HG03045 (cell line): ENCODE measurements around the gene BCL6B.
"Not testable (repeated sequence)": the region's sequence is repeated elsewhere in the genome, so short reads cannot be mapped to it uniquely, and the experiment has no call there.

Source experiments
- ATAC-seq: cut with Tn5 transposase; IDR thresholded peaks from one replicate; pipeline ENCODE4 v1.9.1; 2021; ENCODE audit warnings: mild to moderate bottlenecking, moderate library complexity; ENCODE audit not compliant: unreplicated experiment

BCL6B gene, protein sequence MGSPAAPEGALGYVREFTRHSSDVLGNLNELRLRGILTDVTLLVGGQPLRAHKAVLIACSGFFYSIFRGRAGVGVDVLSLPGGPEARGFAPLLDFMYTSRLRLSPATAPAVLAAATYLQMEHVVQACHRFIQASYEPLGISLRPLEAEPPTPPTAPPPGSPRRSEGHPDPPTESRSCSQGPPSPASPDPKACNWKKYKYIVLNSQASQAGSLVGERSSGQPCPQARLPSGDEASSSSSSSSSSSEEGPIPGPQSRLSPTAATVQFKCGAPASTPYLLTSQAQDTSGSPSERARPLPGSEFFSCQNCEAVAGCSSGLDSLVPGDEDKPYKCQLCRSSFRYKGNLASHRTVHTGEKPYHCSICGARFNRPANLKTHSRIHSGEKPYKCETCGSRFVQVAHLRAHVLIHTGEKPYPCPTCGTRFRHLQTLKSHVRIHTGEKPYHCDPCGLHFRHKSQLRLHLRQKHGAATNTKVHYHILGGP

DNA sequence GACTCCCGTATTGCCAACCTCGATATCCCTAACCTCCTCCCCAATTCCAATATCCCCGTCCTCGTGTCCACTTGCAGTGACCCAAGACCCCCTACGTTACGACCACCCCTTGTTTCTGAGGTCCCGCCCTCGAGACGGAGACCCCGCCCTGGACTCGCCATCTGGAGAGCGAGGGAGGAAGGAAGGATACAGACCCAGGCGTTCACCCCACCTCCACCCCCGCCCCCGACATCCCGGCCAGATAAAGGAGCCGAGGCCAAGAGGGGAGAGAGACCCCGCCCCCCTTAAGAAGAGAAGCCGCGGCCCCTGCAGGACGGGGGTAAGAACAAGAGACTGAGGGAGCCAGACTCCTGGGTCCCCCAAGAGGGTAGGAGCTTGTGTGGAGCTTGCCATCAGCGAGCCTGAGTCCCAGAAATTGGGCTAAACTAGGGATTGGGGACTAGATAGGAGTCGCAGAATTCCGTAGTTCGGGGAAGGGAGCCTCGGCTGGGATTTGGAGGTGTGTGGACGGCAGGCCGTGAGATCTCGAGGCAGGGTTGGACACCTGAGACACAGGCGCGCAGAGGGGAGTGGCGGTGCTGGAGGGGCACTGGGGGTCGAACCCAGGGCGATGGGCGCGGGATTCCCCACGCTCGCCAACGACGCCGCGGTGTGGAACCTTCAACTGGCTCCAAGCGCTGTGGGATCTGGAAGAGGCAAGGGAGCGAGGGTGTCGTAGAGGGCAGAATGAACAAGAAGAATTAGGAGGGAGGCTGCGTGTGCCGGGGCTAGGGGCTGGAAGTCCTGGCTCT is at the start of gene BCL6B:
Gene BCL6B, plus strand, starts transcription at position 270 of the 791 bp plus-strand sequence. CDS start 622 bp downstream, outside the sequence.
- ATAC-seq, result no peak

DNA sequence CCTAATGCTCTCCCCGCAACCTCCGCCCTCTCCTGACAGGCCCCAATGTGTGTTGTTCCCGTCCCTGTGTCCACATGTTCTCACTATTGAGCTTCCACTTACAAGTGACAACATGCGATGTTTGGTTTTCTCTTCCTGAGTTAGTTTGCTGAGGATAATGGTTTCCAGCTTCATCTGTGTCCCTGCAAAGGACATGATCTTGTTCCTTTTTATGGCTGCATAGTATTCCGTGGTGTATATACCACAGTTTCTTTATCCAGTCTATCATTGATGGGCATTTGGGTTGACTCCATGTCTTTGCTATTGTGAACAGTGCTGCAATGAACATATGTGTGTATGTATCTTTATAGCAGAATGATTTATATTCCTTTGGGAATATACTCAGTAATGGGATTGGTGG is 43.4 kb upstream of the BCL6B start:
- not testable (repeated sequence) for ATAC-seq

DNA sequence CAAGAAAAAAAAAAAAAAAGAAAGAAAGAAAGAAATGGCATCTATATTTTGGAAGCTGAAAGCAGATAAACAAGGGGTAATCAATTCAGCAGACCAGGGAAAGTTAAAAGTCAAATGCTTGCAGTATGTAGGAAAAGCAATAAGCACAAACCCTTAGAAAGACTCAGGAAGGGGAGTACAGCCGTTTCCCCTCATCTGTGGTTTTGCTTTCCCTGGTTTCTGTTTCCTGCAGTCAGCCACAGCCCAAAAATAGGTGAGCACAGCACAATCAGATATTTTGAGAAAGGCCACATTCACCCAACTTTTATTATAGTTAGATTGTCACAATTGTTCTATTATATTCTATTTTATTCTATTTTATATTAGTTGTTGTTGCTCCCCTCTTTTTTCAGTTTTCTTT is 41.4 kb upstream of the BCL6B start:
- ATAC-seq, result no peak

DNA sequence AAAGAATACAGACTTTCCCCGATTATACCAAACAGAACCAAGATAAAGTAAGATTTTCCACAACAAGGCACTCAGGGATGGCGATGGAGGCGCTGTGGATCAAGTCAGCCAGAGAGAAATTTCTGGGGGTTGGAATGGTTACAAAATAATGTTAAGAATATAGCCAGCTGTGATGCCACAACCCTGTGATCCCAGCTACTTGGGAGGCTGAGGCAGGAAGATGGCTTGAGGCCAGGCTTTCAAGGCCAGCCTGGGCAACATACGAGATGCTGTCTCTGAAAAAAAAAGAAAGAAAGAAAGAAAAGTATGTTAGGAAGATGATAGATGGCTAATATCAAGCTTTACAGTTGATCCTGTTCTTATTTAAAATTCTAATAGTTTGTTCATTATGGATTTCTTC is 37.6 kb upstream of the BCL6B start:
- ATAC-seq, result no peak

DNA sequence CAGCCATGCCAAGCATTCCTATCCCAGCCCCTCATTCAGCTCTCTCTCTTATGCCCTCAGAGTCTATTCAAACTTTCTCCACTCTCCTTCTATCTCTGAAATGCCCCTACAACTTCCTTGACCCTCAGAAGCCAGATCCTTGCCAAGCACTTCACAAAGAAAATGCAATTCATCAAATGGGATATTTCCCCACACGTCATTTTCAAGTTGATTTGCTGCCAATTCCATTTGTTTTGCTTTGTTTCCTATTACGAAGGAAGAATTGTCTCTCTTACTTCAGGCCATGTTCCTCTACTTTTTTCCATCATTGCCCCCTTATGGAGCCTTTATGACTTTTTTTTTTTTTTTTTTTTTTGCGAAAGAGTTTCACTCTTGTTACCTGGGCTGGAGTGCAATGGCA is 36.2 kb upstream of the BCL6B start:
- no peak for ATAC-seq

DNA sequence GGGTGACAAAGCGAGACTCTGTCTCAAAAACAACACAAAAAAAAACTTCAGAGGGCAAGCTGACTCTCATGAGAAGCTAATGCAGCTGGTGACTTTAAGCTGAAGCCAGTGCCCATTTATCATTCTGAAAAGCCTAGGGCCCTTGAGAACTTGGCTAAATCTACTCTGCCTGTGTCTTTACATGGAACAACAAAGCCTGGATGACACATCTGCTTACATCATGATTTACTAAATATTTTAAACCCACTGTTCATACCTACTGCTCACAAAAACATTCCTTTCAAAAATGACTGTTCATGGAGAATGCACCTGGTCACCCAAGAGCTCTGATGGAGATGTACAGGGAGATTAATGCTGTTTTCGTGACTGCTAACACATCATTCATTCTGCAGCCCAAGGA is 33.1 kb upstream of the BCL6B start:
- ATAC-seq, result no peak

DNA sequence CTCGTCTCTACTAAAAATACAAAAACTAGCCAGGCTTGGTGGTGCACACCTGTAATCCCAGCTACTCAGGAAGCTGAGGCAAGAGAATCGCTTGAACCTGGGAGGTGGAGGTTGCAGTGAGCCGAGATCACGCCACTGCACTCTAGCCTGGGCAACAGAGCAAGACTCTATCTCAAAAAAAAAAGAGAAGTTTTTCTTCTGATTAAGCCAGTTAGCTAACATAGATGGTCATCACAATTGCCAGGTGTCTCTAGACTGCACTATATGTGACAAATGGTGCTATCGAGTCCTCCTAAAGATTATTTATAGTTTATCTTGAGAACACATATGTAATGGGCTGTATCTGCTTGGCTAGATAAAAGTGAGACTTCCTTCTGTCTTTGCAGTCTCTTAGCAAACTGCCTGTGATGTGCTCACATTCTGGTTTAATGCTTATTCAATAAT is 29.2 kb upstream of the BCL6B start:
- not testable (repeated sequence) for ATAC-seq

DNA sequence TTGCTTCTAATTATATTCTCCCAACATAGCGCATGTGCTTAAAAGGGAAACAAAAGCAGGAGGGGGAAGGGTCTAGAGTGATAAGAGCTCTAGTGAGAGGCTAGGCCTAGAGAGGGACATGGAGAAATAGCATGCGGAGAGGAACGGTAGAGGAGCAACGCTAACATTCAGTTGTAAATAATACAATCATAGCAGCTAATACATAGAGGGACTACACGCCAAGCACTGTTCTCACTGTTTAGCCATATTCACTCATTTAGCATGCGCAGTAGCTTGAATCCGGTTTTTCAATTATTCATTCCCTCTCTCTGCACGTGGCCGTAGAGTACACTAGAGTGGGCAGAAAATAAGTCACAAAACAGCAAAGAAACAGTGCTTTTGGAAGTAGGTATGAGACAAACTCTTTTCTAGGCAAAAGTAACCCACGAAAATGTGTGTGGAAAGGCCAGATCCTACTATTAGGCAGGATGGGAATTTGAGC is 28.7 kb upstream of the BCL6B start:
- no peak for ATAC-seq

DNA sequence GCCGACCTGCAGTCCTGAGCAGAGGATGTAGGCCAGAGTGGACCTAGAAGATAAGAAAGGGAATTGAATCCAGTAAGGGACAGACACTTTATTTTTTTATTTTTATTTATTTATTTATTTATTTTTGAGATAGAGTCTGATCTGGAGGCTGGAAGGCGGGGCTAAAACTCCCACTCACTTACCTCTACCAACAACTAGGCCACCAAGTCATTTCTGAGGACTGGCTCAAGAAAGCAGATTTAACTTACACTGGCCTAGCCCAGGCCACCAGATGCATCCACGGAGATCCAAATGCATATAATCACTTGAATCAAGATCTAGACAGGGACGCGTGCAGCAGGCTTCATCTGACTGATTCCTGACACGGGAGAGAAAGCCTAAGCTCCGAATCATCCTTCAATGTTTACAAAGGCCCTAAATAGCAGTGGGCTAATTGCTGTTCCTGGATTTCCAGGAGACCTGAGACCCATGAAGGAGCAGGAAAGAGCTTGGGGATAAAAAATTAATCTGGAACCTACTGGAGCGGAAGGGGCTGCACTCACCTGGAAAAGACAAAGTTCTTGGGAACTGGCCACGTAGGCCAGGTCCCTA is 28.1 kb upstream of the BCL6B start:
- no peak for ATAC-seq

DNA sequence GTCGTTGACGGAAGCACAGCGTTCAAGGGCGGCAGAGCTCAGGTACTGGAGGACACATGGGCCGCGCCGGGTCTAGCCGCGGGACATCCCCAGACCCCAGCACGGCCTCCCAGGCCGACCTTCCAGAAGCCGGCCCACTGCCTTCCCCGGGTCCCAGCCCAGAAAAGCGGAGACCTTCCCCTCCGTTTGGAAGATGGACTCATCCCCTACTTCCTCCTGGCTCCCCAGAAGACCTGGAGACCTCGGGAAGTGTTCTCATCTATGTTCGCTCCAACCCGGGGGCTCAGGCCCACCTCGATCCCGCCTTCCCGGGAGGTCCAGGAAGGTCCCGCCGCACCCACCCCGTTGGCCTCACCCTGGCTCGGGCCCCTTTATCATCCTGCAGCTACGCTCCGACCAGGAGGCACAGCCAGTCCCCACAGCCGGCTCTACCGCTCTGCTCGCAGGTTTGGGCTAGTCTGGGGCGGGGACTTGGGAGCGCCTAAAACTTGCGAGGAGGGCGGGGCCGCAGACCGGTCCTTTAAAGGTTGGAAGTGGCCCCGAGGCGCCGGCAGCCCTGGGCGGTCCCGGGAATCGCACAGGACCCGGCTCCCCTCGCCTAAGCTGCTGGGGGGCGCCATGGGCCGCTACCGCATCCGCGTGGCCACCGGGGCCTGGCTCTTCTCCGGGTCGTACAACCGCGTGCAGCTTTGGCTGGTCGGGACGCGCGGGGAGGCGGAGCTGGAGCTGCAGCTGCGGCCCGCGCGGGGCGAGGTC is 27.2 kb upstream of the BCL6B start, which contains the start of gene ALOX12:
Gene ALOX12, plus strand, starts transcription at position 550 of the 756 bp plus-strand sequence. Its CDS starts 69 bp downstream, at position 619.
- ATAC-seq, result no peak

DNA sequence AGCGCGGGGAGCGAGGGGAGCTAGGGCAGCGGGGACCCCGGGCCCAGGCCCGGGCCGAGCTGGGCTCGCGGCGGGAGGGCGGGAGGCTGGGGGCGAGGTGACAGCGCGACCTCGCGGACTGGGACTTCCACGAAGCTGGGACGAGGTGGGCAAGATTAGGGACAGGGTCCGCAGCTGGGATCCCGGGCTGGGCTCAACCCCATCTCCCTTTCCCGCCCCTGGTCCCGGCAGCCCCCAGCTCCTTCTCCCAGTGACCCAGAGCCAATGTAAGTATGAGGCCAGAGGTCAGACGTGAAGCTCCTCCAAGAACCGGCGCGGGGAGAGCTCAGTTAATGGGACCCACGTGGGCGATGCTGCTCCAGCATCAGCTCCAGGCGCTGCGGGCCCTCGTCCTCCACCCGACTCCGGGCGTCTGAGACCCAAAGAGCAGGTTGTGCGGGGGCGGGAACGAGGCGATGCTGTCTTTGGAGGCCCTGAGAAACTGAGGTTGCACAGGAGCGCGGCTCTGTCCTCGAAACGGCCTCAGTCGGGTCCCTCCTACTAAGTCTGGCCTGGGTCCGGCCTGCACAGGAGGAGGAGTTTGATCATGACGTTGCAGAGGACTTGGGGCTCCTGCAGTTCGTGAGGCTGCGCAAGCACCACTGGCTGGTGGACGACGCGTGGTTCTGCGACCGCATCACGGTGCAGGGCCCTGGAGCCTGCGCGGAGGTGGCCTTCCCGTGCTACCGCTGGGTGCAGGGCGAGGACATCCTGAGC is 26.4 kb upstream of the BCL6B start:
- no peak for ATAC-seq

DNA sequence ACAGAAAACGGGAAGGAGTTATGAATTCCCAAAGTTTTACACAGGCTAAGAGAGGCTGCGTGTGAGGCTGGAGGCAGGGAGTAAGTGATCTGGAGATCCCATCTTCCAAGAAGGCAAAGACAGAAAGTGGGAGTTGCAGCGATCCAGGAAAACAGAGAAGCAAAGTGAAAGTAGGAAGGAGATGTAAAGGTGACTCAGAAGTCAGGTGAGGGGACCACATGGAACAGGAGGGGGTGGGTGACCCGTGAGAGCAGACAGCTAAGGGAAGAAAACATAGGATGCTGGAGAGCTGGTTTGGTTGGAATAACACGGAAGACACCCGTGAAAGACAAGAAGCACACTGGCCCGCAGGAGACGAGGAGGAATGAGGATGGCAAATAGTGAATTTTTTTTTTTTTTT is 25.7 kb upstream of the BCL6B start:
- ATAC-seq, result no peak

DNA sequence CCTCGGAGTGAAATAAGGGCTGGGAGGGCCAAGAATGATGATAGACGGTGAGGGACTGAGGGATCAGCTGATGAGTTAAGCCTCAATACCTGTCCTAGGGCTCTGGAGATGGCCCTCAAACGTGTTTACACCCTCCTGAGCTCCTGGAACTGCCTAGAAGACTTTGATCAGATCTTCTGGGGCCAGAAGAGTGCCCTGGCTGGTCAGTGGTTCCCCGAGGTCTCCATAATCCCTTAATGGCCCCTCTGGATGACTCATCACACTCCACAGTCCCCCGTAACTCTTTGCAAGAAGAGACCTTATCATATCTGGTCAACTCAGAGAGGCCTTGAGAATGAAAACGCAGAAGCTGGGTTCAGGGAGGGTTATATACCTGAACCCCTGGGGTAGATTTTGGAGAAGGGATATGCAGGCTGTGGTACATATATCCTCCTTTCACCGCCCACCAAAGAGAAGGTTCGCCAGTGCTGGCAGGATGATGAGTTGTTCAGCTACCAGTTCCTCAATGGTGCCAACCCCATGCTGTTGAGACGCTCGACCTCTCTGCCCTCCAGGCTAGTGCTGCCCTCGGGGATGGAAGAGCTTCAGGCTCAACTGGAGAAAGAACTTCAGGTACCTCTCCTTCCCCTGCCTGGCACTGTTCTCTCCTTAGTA is 23.9 kb upstream of the BCL6B start:
- no peak for ATAC-seq

DNA sequence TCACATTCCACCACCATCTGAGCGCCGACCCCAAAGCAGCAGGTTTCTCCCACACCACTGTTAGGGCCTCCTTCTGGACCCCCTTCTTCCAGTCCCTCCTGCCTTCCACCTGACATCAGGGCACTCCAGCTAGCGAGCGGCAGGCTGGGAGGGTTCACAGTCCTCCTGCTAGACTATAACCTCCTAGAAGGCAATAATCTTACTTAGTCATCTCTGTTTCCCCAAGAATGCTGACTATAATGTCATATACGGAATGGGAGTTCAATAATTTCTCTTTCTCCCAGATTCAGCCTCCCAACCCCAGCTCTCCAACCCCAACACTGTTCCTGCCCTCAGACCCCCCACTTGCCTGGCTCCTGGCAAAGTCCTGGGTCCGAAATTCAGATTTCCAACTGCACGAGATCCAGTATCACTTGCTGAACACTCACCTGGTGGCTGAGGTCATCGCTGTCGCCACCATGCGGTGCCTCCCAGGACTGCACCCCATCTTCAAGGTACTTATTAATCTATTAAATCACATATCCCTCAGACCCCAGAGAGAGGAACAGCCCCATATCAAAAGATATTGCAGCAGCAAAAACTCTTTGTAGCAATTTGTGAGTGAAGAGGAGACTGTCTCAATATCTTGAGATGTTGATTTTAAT is 21.4 kb upstream of the BCL6B start:
- no peak for ATAC-seq

DNA sequence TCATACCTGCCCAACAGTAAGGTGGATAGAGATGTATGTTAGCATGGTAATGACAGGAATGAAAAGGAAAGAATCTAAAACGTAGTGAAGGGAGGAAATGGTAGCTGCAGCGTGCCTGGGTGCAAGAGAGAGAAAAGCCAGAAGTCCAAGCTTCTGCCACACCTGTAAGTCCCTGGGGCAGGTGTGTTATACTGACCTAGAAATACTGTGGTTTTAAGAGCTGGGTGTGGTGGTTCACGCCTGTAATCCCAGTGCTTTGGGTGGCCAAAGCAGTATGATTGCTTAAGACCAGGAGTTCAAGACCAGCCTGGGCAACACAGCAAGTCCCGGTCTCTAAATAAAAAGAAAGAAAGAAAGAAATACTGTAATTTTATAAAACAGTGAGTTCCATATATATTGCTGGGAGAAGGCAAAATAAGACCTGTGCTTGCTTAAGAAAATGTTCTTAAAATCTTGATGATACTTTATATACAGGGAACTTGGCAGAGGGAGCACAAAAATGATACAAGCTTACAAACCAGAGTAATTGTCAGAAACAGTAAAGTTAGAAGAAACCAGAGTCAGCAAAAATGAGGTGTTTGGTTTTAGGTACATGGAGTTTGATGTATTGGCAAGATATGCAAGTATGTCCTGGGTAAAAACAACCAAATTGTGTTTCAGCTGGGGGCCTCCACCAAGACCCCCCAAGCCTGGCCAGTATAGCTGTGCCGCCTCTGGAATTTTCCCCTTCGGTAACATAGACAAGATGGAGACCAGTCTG is 20.4 kb upstream of the BCL6B start:
- no peak for ATAC-seq

DNA sequence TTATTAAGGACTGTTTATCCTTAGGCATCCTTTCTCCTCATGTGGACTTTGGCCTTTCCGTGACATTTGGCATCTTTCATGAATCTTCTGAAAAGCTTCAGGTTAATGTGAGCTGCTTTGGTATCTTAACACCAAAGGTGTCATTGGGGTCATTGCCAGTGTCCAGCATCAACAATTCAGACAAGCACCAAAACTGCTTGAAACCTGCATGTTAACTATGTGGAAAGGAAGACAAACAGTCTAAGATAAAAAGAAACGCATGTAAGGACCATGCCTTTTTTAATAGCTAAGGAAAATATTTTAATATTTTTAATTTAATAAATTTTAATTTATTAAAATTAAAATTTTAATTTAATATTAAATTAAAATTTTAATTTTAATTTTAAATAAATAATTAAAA is 19.1 kb upstream of the BCL6B start:
- no peak for ATAC-seq

DNA sequence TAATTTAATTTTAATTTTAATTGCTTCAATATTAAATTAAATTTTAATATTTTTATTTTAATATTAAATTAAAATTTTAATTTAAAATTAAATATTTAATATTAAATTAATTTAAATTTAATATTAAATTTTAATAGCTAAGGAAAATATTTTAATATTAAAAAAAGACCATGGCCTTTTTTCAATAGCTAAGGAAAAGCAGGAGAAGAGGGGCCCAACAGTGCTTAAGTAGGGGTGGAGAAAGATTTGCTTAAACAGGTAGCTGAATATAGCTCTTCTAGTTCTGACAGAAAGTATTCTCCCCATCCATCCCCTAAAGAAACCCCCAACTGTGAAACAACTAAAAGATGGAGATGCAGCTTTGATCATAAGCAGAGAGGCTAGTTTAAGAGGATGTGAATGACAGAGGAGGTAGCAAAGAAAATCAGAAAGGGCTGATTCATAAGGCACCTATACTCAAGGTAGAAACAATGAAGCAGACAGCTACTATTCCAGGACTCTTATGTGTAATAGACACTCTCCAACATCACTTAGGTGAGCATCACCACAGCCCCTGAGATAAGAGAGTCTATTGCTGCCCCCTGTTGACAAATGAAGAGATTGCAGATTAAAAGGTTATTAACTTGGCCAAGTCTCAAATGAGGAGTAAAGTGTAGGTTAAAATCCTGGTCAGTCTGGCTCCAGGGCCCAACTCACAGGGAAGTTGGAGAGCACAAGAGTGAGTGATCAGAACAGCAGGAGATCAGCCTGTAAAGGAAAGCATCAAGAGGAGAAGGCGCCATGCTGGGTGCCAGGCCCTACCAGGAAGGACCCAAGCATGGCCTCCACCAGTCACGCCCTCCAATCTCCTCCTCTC is 18.2 kb upstream of the BCL6B start:
- no peak for ATAC-seq
